Activated effector memory CD4-positive, alpha-beta T cell treated with anti-CD3 and anti-CD28 coated beads, Interleukin-2, amount 50 U/mL, for 16 hours (primary cell): Measurements from ENCODE around the gene ANKFY1.
A peak's percentile ranks its signal among the peaks of the same experiment; 100 is the strongest.

Experiments used
- DNase-seq: peaks from one replicate; pipeline ENCODE4 v3.0.0-alpha.2; 2020

Gene ANKFY1

GRCh38 chr17:4175921-4176807 is 87.6 kb downstream of the ANKFY1 start:
- peak; percentile 79 for DNase-seq

- DNase-seq, result no peak
Observed at GRCh38 chr17:4174556-4174955, 89.2 kb downstream of the ANKFY1 start.

- DNase-seq, result no peak
Observed at GRCh38 chr17:4173781-4174180, 90.0 kb downstream of the ANKFY1 start.

GRCh38 chr17:4172356-4172755 is 91.4 kb downstream of the ANKFY1 start:
- DNase-seq, result no peak

GRCh38 chr17:4170639-4171280 is 93.0 kb downstream of the ANKFY1 start:
- no peak for DNase-seq

GRCh38 chr17:4167786-4168185 is 96.0 kb downstream of the ANKFY1 start:
- no peak for DNase-seq

GRCh38 chr17:4166419-4166818 is 97.4 kb downstream of the ANKFY1 start:
- DNase-seq, result no peak

GRCh38 chr17:4165301-4166010 is 98.3 kb downstream of the ANKFY1 start:
- no peak for DNase-seq

GRCh38 chr17:4163951-4164350 is 99.8 kb downstream of the ANKFY1 start:
- no peak for DNase-seq

GRCh38 chr17:4162775-4163466 is 100.9 kb downstream of the ANKFY1 start:
- DNase-seq, result no peak

GRCh38 chr17:4162321-4162720 is 101.5 kb downstream of the ANKFY1 start:
- no peak for DNase-seq

- DNase-seq, result no peak
Observed at GRCh38 chr17:4161967-4162305, 101.8 kb downstream of the ANKFY1 start.

- no peak for DNase-seq
Observed at GRCh38 chr17:4161192-4161966, 102.4 kb downstream of the ANKFY1 start.

- DNase-seq, result no peak
Observed at GRCh38 chr17:4160294-4160859, 103.4 kb downstream of the ANKFY1 start.

GRCh38 chr17:4159761-4160160 is 104.0 kb downstream of the ANKFY1 start:
- no peak for DNase-seq

GRCh38 chr17:4157618-4158333 is 106.0 kb downstream of the ANKFY1 start:
- no peak for DNase-seq

GRCh38 chr17:4156750-4157381 is 106.9 kb downstream of the ANKFY1 start:
- no peak for DNase-seq

GRCh38 chr17:4155980-4156620 is 107.7 kb downstream of the ANKFY1 start:
- DNase-seq, result no peak

GRCh38 chr17:4154201-4154600 is 109.6 kb downstream of the ANKFY1 start:
- DNase-seq, result no peak

GRCh38 chr17:4152471-4152870 is 111.3 kb downstream of the ANKFY1 start:
- DNase-seq, result no peak
